Measurements from ENCODE around the gene OPRD1. TPM values are rescaled to one million over a fixed set of nuclear protein-coding genes. Genes with fewer than 3 reads are reported as not detected.

The OPRD1 gene
- total RNA-seq, 1 donor, result not detected

DNA sequence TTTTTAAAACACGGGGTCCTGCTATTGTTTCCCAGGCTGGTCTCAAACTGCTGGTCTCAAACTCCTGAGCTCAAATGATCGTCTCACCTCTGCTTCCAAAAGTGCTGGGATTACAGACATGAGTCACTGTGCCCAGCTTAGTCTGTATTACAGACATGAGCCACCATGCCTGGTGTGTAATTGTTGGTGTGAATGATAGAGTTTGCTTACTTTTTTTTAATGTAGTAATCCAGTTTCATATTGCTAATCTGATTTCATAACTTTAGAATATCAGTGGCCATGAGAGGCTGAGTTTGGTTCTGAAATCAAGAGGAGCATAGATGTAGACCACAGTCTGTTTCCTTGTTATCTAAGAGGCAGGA, 105.8 kb downstream of the OPRD1 start:
- Histone ChIP-seq H3K4me3 (ENCODE audit: low read length) (no peak overlapping the region), H3K9me3 (ENCODE audit: low read depth, low read length) (no peaks in the 10 kb centered on the region), H3K27me3 (ENCODE audit: insufficient read depth, low read length) (no peaks in the 10 kb centered on the region), H3K4me1 (ENCODE audit: insufficient read depth, low read length) (peaks cover 49% of the 10 kb centered on the region)

Other genes with a start within 250 kb of the OPRD1 start
- 0.52 TPM for gene RAB42, start 219.9 kb upstream of the OPRD1 start, total RNA-seq
- 13.5 TPM for gene TAF12, start 169.1 kb upstream of the OPRD1 start, total RNA-seq
- not detected for gene RNU11, start 163.6 kb upstream of the OPRD1 start, total RNA-seq
- 15.0 TPM for gene GMEB1, start 143.4 kb upstream of the OPRD1 start, total RNA-seq
- 69.0 TPM for gene YTHDF2, start 75.2 kb upstream of the OPRD1 start, total RNA-seq
- 159 TPM for gene EPB41, start 102.4 kb downstream of the OPRD1 start, total RNA-seq

Data from mononuclear cell (primary cell).